Measurements from ENCODE around the gene LMF1. TPM values are rescaled to one million over a fixed set of nuclear protein-coding genes. Genes with fewer than 3 reads are reported as not detected.

The LMF1 gene
- total and polyA plus RNA-seq, 7 experiments from 2014 or later: 10.6 to 63.1 (median 41.3) TPM

- Mint-ChIP-seq H3K27me3 (no peaks in the 10 kb centered on the region), H3K4me3 (no peak overlapping the region), H3K4me1 (peaks cover 0 to 2% (median 0%) of the 10 kb centered on the region in 7 donors), H3K36me3 (peaks cover 0 to 24% (median 4%) of the 10 kb centered on the region in 5 donors), H3K9me3 (no peaks in the 10 kb centered on the region), H3K27ac (no peak overlapping the region)
- H3K4me1 ChIP-seq (ENCODE audit: control insufficient read depth in 2 of 2, insufficient read depth in 2 of 2, low read length in 2 of 2): no peaks in the 10 kb centered on the region
- DNase-seq (no peak), ATAC-seq (no peak)
- intact Hi-C loops (cut with micrococcal nuclease): no loop called here
- no peaks in the 10 kb centered on the region for H3K27me3 ChIP-seq (ENCODE audit: control insufficient read depth in 2 of 2, insufficient read depth in 2 of 2, low read length in 2 of 2)
- ChIA-PET CTCF (no interaction called here), POLR2A (no interaction called here)
- H3K36me3 ChIP-seq (ENCODE audit: control insufficient read depth in 2 of 3, insufficient read depth in 3 of 3, low read length in 3 of 3): peaks cover 0 to 65% (median 0%) of the 10 kb centered on the region in 3 experiments
- no peak overlapping the region for H3K4me3 ChIP-seq (ENCODE audit: low read length)
- no peaks in the 10 kb centered on the region for H3K9me3 ChIP-seq (ENCODE audit: control insufficient read depth in 2 of 3, low read length in 3 of 3)
- no peak overlapping the region for H3K27ac ChIP-seq (ENCODE audit: low read depth, low read length)
Observed at GRCh38 chr16:874366-875181, 96.2 kb downstream of the LMF1 start.

GRCh38 chr16:873889-874288, 96.9 kb downstream of the LMF1 start:
- no peaks in the 10 kb centered on the region for H3K9me3 Mint-ChIP-seq
- no peaks in the 10 kb centered on the region for H3K27me3 Mint-ChIP-seq
- Histone ChIP-seq H3K9me3 (ENCODE audit: control insufficient read depth in 2 of 3, low read length in 3 of 3) (no peaks in the 10 kb centered on the region), H3K4me3 (ENCODE audit: low read length) (no peak overlapping the region), H3K36me3 (ENCODE audit: control insufficient read depth in 2 of 3, insufficient read depth in 3 of 3, low read length in 3 of 3) (peaks cover 0 to 71% (median 0%) of the 10 kb centered on the region in 3 experiments), H3K27me3 (ENCODE audit: control insufficient read depth in 2 of 2, insufficient read depth in 2 of 2, low read length in 2 of 2) (no peaks in the 10 kb centered on the region), H3K27ac (ENCODE audit: low read depth, low read length) (no peak overlapping the region), H3K4me1 (ENCODE audit: control insufficient read depth in 2 of 2, insufficient read depth in 2 of 2, low read length in 2 of 2) (no peaks in the 10 kb centered on the region)
- ATAC-seq (no peak), DNase-seq (no peak)
- no peak overlapping the region for H3K27ac Mint-ChIP-seq
- H3K4me3 Mint-ChIP-seq: no peak overlapping the region
- ChIA-PET POLR2A (no interaction called here), CTCF (no interaction called here)
- intact Hi-C loops (cut with micrococcal nuclease): no loop called here
- H3K4me1 Mint-ChIP-seq: peaks cover 0 to 2% (median 0%) of the 10 kb centered on the region in 7 donors
- peaks cover 0 to 24% (median 4%) of the 10 kb centered on the region in 5 donors for H3K36me3 Mint-ChIP-seq

- H3K27me3 ChIP-seq (ENCODE audit: control insufficient read depth in 2 of 2, insufficient read depth in 2 of 2, low read length in 2 of 2): no peaks in the 10 kb centered on the region
- Mint-ChIP-seq H3K27me3 (no peaks in the 10 kb centered on the region), H3K4me1 (peaks cover 0 to 2% (median 0%) of the 10 kb centered on the region in 7 donors), H3K36me3 (peaks cover 0 to 24% (median 4%) of the 10 kb centered on the region in 5 donors), H3K27ac (no peak overlapping the region), H3K4me3 (no peak overlapping the region), H3K9me3 (no peaks in the 10 kb centered on the region)
- CTCF ChIA-PET: no interaction called here
- intact Hi-C loops (cut with micrococcal nuclease): no loop called here
- H3K4me3 ChIP-seq (ENCODE audit: low read length): no peak overlapping the region
- no peak overlapping the region for H3K27ac ChIP-seq (ENCODE audit: low read depth, low read length)
- POLR2A ChIA-PET: no interaction called here
- no peaks in the 10 kb centered on the region for H3K4me1 ChIP-seq (ENCODE audit: control insufficient read depth in 2 of 2, insufficient read depth in 2 of 2, low read length in 2 of 2)
- peaks cover 0 to 72% (median 0%) of the 10 kb centered on the region in 3 experiments for H3K36me3 ChIP-seq (ENCODE audit: control insufficient read depth in 2 of 3, insufficient read depth in 3 of 3, low read length in 3 of 3)
- H3K9me3 ChIP-seq (ENCODE audit: control insufficient read depth in 2 of 3, low read length in 3 of 3): no peaks in the 10 kb centered on the region
- ATAC-seq: no peak
- no peak for DNase-seq
Observed at GRCh38 chr16:873243-873661, 97.5 kb downstream of the LMF1 start.

GRCh38 chr16:872436-873242, 98.1 kb downstream of the LMF1 start:
- CTCF ChIA-PET: no interaction called here
- peaks cover 0 to 24% (median 4%) of the 10 kb centered on the region in 5 donors for H3K36me3 Mint-ChIP-seq

GRCh38 chr16:871562-872345, 99.0 kb downstream of the LMF1 start:
- ChIA-PET POLR2A (no interaction called here), CTCF (no interaction called here)
- no peaks in the 10 kb centered on the region for H3K4me1 Mint-ChIP-seq
- peaks cover 0 to 22% (median 3%) of the 10 kb centered on the region in 5 donors for H3K36me3 Mint-ChIP-seq
- no peaks in the 10 kb centered on the region for H3K27me3 ChIP-seq (ENCODE audit: control insufficient read depth in 2 of 2, insufficient read depth in 2 of 2, low read length in 2 of 2)
- no peak overlapping the region for H3K4me3 ChIP-seq (ENCODE audit: low read length)
- no peaks in the 10 kb centered on the region for H3K9me3 Mint-ChIP-seq
- H3K4me3 Mint-ChIP-seq: no peak overlapping the region
- H3K27ac ChIP-seq (ENCODE audit: low read depth, low read length): no peak overlapping the region
- intact Hi-C loops (cut with micrococcal nuclease): no loop called here
- H3K27me3 Mint-ChIP-seq: no peaks in the 10 kb centered on the region
- no peaks in the 10 kb centered on the region for H3K4me1 ChIP-seq (ENCODE audit: control insufficient read depth in 2 of 2, insufficient read depth in 2 of 2, low read length in 2 of 2)
- ATAC-seq: no peak
- H3K36me3 ChIP-seq (ENCODE audit: control insufficient read depth in 2 of 3, insufficient read depth in 3 of 3, low read length in 3 of 3): peaks cover 0 to 67% (median 0%) of the 10 kb centered on the region in 3 experiments
- H3K9me3 ChIP-seq (ENCODE audit: control insufficient read depth in 2 of 3, low read length in 3 of 3): no peaks in the 10 kb centered on the region
- no peak overlapping the region for H3K27ac Mint-ChIP-seq
- no peak for DNase-seq

More at GRCh38 chr16:872436-873242, 98.1 kb downstream of the LMF1 start:
- Histone ChIP-seq H3K27me3 (ENCODE audit: control insufficient read depth in 2 of 2, insufficient read depth in 2 of 2, low read length in 2 of 2) (no peaks in the 10 kb centered on the region), H3K27ac (ENCODE audit: low read depth, low read length) (no peak overlapping the region), H3K4me3 (ENCODE audit: low read length) (no peak overlapping the region), H3K4me1 (ENCODE audit: control insufficient read depth in 2 of 2, insufficient read depth in 2 of 2, low read length in 2 of 2) (no peaks in the 10 kb centered on the region), H3K36me3 (ENCODE audit: control insufficient read depth in 2 of 3, insufficient read depth in 3 of 3, low read length in 3 of 3) (peaks cover 0 to 69% (median 0%) of the 10 kb centered on the region in 3 experiments), H3K9me3 (ENCODE audit: control insufficient read depth in 2 of 3, low read length in 3 of 3) (no peaks in the 10 kb centered on the region)
- intact Hi-C loops (cut with micrococcal nuclease): no loop called here
- ATAC-seq (no peak), DNase-seq (no peak)
- Mint-ChIP-seq H3K27me3 (no peaks in the 10 kb centered on the region), H3K27ac (no peak overlapping the region), H3K9me3 (no peaks in the 10 kb centered on the region), H3K4me1 (no peaks in the 10 kb centered on the region), H3K4me3 (no peak overlapping the region)
- POLR2A ChIA-PET: no interaction called here

GRCh38 chr16:870856-871561, 99.8 kb downstream of the LMF1 start:
- no peaks in the 10 kb centered on the region for H3K27me3 Mint-ChIP-seq
- POLR2A ChIA-PET: no interaction called here

More at GRCh38 chr16:870856-871561, 99.8 kb downstream of the LMF1 start:
- no peak for DNase-seq
- no peaks in the 10 kb centered on the region for H3K4me1 Mint-ChIP-seq
- no peak overlapping the region for H3K4me3 Mint-ChIP-seq
- peaks cover 0 to 23% (median 4%) of the 10 kb centered on the region in 5 donors for H3K36me3 Mint-ChIP-seq
- CTCF ChIA-PET: no interaction called here
- no peaks in the 10 kb centered on the region for H3K9me3 Mint-ChIP-seq
- Histone ChIP-seq H3K27ac (ENCODE audit: low read depth, low read length) (no peak overlapping the region), H3K4me1 (ENCODE audit: control insufficient read depth in 2 of 2, insufficient read depth in 2 of 2, low read length in 2 of 2) (no peaks in the 10 kb centered on the region), H3K36me3 (ENCODE audit: control insufficient read depth in 2 of 3, insufficient read depth in 3 of 3, low read length in 3 of 3) (peaks cover 0 to 64% (median 0%) of the 10 kb centered on the region in 3 experiments), H3K27me3 (ENCODE audit: control insufficient read depth in 2 of 2, insufficient read depth in 2 of 2, low read length in 2 of 2) (no peaks in the 10 kb centered on the region), H3K9me3 (ENCODE audit: control insufficient read depth in 2 of 3, low read length in 3 of 3) (no peaks in the 10 kb centered on the region), H3K4me3 (ENCODE audit: low read length) (no peak overlapping the region)
- H3K27ac Mint-ChIP-seq: no peak overlapping the region
- intact Hi-C loops (cut with micrococcal nuclease): no loop called here
- no peak for ATAC-seq

All from naive thymus-derived CD4-positive, alpha-beta T cell (primary cell).